ENCODE data around the gene ADRB1.

The ADRB1 gene

DNA sequence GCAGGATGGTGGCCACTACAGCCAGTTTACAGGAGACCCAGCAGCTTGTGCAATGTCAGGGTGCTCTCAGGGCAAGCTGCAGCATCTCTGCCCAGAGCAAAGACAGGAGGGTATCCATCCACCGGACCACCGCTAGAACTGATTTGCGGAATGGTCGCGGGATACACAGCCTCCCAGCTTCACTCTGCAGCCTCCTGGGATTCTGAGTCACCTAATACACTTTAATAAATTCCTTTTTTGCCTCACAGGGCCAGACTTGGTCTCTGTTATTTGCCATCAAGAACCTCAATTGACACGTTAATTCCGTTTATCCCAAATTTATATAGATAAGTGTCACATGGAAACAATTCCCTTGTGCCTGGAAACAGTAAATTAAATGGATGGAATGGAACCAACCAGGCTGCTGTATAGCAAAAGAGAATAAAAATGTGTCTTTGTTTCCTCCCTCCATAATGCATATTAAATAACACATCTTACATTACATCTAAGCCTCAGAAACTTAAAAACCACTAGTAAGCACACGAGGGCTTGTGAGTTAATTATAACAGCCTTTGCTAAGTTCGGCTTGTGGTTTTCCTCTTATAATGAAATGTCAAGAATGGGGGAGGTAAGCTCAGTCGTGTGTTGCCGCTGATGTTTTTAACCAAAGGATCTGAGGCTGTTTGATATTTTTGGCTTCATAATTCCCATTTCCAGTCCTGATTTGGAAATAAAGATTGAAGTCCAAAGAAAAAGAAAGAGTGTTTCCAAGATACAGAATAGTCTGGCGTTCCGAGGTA lies 52.1 kb downstream of the ADRB1 start:
- DNase-seq: no peak

Measured in NCI-H774 (cell line).